HPDE6-E6E7 (cell line): ENCODE data around the gene SWAP70.
"Not testable (repeated sequence)": the region's sequence is repeated elsewhere in the genome, so short reads cannot be mapped to it uniquely, and the experiment has no call there.

Source experiments
- DNase-seq: peaks from one replicate; pipeline ENCODE4 v3.0.0; 2011; ENCODE audit warnings: missing footprints; ENCODE audit errors: extremely low spot score

The SWAP70 gene

DNA sequence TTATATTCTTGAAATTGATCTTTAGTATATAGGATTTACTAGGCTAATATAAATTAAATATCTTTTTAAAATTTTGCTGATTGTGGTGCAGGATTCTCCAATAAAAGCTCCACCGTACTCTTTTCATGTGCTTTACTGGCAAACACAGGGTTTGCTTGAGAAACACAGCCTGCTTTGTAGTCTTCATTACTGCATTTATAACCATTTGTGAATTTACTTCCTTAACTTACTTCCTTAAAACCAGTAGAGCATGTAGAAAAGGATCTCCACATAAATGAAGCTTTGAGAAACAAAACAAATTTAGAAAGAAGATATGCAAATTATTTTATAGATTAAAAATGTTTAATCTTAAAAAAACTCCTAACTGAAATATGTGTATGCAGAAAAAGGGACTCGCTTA, 28.8 kb downstream of the SWAP70 start:
- no peak for DNase-seq

DNA sequence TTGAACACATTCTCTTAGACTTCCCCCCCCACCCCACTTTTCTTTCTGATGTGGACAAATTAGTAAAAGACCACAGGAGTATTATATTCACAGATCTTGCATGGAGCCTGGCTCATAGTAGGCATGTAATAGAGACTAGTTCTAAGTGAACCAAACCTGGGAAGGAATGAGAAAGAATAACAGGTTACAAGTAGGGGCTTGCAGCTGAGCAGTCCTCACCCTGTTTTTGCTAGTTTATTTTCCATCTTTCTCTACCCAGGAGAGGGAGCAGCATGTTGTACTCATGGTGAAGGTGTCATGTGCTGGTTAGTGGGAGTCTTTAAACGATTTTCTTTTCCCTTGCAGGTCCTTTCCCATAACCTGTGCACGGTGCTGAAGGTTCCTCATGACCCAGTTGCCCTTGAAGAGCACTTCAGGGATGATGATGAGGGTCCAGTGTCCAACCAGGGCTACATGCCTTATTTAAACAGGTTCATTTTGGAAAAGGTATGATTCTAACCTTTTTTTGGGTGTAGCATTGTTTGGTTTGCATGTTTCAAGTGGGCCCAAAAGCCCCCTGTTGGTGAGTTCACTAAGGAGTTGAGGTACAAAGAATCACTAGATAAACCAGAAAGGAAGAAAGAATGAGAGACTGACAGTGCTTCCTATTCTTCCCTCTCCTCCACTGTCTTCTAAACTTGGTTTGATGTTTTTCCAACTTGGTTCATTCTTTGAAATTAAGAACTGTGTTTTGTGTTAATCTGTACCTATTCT, 30.1 kb downstream of the SWAP70 start:
- DNase-seq: no peak

GRCh38 chr11:9695228-9695627, 31.4 kb downstream of the SWAP70 start:
- DNase-seq: not testable (repeated sequence)

GRCh38 chr11:9697766-9698165, 33.9 kb downstream of the SWAP70 start:
- DNase-seq: no peak

- DNase-seq: no peak
Measured at GRCh38 chr11:9700105-9700801, 36.4 kb downstream of the SWAP70 start.

DNA sequence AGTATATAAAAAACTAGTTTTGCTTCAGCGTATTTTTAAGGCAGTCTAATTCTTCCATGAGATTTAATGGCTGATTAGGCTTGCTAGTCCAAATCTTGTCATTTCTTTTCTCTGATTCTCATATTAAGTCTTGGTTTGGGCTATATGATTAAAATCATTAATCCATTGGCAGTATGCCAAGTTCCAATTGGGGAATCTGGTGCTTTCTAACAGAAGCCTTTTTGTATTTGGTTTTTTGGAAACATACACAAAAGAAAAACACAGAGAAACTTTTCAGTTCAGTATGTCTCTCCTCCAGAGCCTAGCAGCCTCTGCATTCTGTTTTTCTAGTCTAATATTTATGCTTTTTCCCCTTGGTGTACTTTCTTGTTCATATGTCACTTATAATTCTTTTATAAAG, 37.9 kb downstream of the SWAP70 start:
- DNase-seq: no peak

DNA sequence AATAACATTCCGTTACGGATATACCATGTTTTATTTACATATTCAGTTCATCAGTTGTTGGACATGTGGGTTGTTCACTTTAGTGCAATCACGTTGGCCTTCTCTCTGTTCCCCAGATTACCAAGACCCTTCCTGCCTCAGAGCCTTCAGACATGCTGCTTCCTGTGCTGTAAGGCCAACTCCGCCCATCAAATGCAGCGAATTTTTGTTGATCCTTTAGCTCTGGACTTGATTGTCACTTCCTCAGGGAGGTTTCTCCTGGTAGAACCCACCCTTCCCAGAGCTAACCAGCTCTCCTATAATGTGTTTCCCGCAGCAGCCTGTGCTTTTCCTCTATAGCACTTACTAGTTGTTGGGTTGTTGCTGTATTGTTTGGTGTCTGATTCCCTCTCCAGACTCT, 39.4 kb downstream of the SWAP70 start:
- no peak for DNase-seq

GRCh38 chr11:9704037-9704436, 40.2 kb downstream of the SWAP70 start:
- DNase-seq: no peak

DNA sequence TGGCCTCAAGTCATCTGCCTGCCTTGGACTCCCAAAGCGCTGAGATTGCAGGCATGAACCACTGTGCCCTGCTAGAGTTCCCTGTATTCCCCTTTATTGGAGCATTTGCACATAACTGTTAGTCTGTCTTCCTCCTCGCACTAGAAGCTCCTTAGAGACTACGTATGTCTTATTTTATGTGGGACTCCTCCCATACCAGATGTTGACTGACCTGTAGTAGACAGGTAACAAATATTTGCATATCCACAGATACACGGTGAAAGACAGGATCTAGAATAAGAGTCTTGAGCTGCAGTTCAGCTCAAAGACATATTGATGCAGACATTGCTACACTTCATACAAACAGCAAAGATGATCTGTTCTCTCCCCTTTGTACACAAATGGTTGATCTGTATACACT, 40.7 kb downstream of the SWAP70 start:
- no peak for DNase-seq

DNA sequence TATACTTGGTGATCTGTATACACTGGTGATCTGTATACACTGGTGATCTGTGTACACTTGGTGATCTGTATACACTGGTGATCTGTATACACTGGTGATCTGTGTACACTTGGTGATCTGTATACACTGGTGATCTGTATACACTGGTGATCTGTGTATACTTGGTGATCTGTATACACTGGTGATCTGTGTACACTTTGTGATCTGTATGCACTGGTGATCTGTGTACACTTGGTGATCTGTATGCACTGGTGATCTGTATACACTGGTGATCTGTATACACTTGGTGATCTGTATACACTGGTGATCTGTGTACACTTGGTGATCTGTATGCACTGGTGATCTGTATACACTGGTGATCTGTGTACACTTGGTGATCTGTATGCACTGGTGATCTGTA, 41.5 kb downstream of the SWAP70 start:
- DNase-seq: not testable (repeated sequence)

- no peak for DNase-seq
Measured at GRCh38 chr11:9708544-9708943, 44.7 kb downstream of the SWAP70 start.

DNA sequence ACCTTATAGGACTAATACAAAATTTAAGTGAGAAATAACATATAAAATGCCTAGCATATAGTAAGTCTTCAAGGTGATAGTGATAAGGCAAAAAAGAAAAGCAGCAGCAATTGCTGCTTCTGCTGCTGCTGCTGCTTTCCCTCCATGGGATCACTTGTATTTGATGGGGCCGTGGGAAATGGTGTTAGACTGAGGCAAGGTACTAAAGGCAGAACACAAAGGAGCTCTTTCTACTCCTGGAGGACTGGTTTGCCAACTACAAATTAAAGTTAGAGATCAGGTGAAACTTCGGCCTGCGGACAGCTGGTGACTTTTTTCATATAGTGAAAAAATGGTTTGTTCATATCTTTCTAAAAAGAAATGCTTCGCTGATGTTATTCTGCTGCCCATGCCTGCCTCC, 46.3 kb downstream of the SWAP70 start:
- DNase-seq: no peak

- no peak for DNase-seq
Measured at GRCh38 chr11:9710852-9711251, 47.0 kb downstream of the SWAP70 start.

GRCh38 chr11:9711454-9712307, 47.8 kb downstream of the SWAP70 start:
- DNase-seq: no peak

- no peak for DNase-seq
Measured at GRCh38 chr11:9714272-9714940, 50.5 kb downstream of the SWAP70 start.

- no peak for DNase-seq
Measured at GRCh38 chr11:9716275-9717039, 52.6 kb downstream of the SWAP70 start.

GRCh38 chr11:9717040-9717357, 53.1 kb downstream of the SWAP70 start:
- DNase-seq: no peak

DNA sequence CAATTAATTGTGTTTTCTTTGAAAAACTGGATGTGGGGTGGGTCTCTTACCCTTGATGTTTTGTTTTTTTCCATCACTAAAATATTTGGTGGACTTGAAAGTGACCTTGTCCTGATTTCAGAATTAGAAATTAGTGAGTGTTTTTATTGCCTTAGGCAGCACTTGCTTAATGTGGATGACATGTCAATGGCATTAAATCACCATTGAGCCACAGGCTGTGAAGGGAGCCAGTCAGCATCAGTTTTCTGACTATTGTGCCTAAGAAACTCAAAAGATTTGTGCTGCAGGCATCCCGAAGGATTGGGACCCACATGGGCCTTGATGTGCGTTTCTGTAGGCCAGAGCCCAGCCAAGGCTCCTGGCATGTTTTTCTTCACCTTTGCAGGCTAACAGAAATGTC, 53.8 kb downstream of the SWAP70 start:
- no peak for DNase-seq

DNA sequence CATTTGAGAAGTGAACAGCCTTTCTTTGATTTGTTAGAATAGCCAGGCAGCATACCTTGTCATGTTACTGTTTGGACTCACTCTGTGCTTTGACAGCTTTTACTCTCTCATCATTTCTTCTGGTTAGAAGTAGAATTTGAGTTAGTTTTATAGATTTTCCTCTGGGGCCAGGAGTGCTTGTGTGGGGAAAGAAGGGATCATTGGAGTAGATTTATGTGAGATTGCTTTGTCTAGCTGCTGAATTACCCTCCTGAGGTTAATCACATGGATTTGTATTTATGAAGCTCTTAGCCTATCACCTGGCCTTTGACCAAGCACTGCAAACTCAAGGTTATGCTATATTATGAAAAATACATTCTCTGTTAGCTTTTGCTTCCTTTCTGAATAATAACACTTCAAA, 54.3 kb downstream of the SWAP70 start:
- no peak for DNase-seq

- no peak for DNase-seq
Measured at GRCh38 chr11:9719566-9720289, 55.9 kb downstream of the SWAP70 start.

- no peak for DNase-seq
Measured at GRCh38 chr11:9720290-9720630, 56.4 kb downstream of the SWAP70 start.
